GM12874 (cell line): ENCODE results near the gene ATP10D.

Experiments used
- CTCF ChIP-seq: IDR thresholded peaks from 2 replicates; pipeline ENCODE4 v1.5.1; 2011; ENCODE audit warnings: low read depth, mild to moderate bottlenecking, control low read depth, low read length, moderate library complexity; ENCODE audit not compliant: insufficient read depth

ATP10D gene

DNA sequence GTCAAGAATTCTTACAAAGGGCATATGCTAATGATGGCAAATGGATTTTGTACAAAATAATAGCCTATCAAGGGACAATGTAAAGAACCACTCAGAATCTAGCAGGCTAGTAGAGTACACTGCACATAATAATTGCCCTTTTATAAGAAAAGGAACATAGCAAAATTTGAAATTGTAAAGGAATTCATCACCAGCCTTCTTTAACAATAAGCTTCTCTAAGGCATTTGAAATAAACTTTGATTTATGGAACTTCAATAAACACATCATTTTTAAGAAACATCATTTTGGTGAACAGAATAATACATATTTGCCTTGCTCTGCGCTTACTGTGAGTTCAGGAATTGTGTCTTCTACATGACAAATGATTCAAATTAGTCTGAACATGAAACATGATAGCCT, 9.7 kb upstream of the ATP10D start:
- no peak for TF ChIP-seq CTCF

- no peak for TF ChIP-seq CTCF
These were observed 6.3 kb upstream of the ATP10D start for GRCh38 chr4:47478804-47479203.

DNA sequence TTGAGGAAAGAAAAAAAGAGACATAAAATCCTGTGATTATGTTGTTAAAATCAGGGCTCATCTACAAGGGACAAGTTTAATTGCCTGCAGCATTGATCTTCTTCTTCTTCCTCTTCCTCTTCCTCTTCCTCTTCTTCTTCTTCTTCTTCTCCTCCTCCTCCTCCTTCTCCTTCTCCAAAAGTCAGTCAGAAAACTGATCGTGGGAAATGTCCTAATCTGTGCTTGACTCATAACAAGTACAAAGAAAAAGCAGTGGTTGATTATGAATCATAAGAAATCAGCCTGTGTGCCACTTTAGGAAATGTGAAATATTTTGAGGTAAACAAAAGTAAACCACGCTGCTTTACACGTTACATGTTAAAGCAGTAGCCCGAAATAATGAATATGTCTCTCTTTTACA, 2.7 kb upstream of the ATP10D start:
- TF ChIP-seq CTCF, result no peak

GRCh38 chr4:47483745-47484144, 1.3 kb upstream of the ATP10D start:
- TF ChIP-seq CTCF, result 0 out of 2 replicates have a peak, but pooled peaks have one; percentile 7

DNA sequence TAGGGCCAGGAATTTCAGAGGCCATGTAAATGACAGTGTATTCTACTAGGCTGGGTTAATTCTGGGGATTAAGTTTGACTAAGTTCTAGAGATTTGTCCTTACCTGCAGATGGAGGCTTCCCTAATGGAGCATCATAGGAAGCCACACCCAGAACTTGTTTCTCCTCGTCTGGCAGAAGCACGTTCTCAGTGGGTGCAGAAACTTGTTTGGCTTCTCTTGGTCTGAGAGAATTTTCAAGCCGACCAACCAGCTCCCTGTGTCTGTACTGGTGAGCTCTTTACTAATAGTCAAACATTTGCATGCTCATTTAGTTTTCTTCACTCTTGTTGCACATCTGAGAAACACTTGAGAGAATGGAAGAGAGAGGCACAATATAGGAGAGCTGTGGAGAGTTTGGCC, 907 bp upstream of the ATP10D start:
- no peak for TF ChIP-seq CTCF

DNA sequence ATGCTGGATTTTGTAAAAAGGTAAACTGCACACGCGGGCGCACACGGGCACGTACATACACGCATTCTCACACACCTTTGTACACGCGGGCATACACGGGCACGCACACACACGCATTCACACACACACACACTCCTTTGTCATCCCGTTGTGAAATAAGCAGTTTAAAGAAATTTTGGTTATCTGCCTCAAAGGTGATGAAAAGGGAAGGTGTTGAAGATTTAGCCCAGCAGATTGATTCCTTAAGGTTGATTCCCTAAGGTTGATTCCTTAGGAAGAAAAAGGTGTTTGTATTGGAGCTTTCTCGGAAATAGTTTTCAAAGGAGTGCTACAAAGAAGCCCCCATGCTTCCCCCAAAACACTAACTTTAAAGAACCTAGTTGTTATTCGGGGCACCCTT, 693 bp downstream of the ATP10D start:
- TF ChIP-seq CTCF, result no peak

- TF ChIP-seq CTCF, result no peak
These were observed 1.2 kb downstream of the ATP10D start for GRCh38 chr4:47486231-47486673.

- no peak for TF ChIP-seq CTCF
These were observed 3.6 kb downstream of the ATP10D start for GRCh38 chr4:47488706-47489105.
